Kidney epithelial cell (primary cell): Measurements from ENCODE around the gene CPNE2. TPM values are rescaled to one million over a fixed set of nuclear protein-coding genes. Genes with fewer than 3 reads are reported as not detected.
"Not testable (repeated sequence)": the region's sequence is repeated elsewhere in the genome, so short reads cannot be mapped to it uniquely, and the experiment has no call there.

Experiments
- DNase-seq: peaks from one replicate; pipeline ENCODE4 v3.0.0-alpha.2; 2010; ENCODE audit warnings: low read depth
- H3K27me3 ChIP-seq: 2 replicates; pipeline ENCODE4 v1.6.0; 2011; ENCODE audit warnings: low read length; ENCODE audit not compliant: control insufficient read depth, insufficient read depth
- H3K36me3 ChIP-seq: 2 replicates; pipeline ENCODE4 v1.5.1; 2011; ENCODE audit warnings: low read length; ENCODE audit not compliant: control insufficient read depth, insufficient read depth
- H3K4me3 ChIP-seq: 2 replicates; pipeline ENCODE4 v1.5.1; 2011; ENCODE audit warnings: low read depth, mild to moderate bottlenecking, control low read depth, low read length
- CTCF ChIP-seq: IDR thresholded peaks from 2 replicates; pipeline ENCODE4 v1.5.1; 2011; ENCODE audit warnings: mild to moderate bottlenecking, moderate library complexity, low read length, control low read depth, inconsistent platforms; ENCODE audit not compliant: insufficient read depth, poor library complexity, severe bottlenecking
- total RNA-seq: library from RNA; depleted of rRNA; stranded (reverse); fragments of >200 nt; gene quantifications from 2 replicates; pipeline ENCODE4 v1.2.3, GENCODE V29; 2015

Gene CPNE2
- total RNA-seq, 1 donor from 2014 or later: 24.3 TPM

DNA sequence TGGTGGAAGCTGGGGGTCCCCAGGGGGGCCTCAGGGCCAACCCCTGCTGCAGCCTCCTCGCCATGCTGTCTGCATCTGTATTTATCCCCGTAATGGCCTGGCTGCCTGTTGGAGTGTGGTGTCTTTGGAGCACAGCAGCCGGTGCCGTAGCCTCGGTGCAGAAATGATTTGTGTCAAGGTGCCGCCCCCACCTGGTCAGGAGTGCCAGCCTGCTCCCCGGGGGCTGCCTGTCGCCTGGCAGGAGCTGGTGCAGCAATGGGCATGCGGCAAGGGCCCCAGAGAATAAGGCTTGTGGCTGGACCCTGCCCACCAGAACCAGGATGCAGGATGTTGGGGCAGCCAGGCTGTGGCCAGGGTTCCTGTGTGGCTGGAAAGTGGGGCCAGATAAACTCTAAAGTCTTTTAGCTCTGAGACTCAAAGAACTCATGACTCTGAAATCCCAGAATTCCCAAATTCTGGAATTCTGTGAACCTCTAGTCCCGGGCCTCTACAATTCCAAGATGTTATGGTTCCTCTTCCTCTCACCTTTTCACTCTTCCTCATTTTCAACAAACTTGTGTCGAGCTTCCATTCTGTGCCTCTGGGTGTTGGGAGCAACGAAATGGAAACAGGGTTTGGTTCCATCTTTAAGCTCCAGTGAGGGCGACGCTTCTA, 5.9 kb downstream of the CPNE2 start:
- Histone ChIP-seq H3K27me3 (no peaks in the 10 kb centered on the region), H3K36me3 (no peaks in the 10 kb centered on the region), H3K4me3 (no peak overlapping the region)
- DNase-seq: no peak
- no peak for TF ChIP-seq CTCF

GRCh38 chr16:57099965-57100364, 7.6 kb downstream of the CPNE2 start:
- H3K36me3 ChIP-seq, DNase-seq, H3K27me3 ChIP-seq, H3K4me3 ChIP-seq: not testable (repeated sequence)

DNA sequence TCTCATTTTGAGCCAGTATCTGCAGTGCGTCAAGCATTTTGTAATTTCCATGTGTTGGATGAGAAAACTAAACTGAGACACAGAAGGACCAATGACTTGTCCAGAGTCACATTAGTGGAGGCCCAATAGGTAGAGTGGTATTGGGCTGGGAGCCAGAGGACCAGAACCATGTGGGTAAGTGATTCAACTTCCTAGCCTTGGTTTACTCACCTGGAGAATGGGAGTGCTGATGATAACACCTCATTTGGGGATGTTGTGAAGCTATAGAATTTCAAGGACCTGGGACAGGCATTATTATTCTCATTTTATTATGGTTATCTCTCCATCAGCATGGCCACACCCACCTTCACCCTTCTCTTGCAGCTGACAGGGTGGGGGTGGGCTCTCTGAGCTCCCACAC, 8.1 kb downstream of the CPNE2 start:
- H3K36me3 ChIP-seq: no peaks in the 10 kb centered on the region
- no peak for DNase-seq
- H3K27me3 ChIP-seq: no peaks in the 10 kb centered on the region
- TF ChIP-seq CTCF: no peak
- H3K4me3 ChIP-seq: no peak overlapping the region

- Histone ChIP-seq H3K36me3 (no peaks in the 10 kb centered on the region), H3K27me3 (no peaks in the 10 kb centered on the region), H3K4me3 (no peak overlapping the region)
- no peak for TF ChIP-seq CTCF
- DNase-seq: no peak
Observed at GRCh38 chr16:57102888-57103851, 10.8 kb downstream of the CPNE2 start.

DNA sequence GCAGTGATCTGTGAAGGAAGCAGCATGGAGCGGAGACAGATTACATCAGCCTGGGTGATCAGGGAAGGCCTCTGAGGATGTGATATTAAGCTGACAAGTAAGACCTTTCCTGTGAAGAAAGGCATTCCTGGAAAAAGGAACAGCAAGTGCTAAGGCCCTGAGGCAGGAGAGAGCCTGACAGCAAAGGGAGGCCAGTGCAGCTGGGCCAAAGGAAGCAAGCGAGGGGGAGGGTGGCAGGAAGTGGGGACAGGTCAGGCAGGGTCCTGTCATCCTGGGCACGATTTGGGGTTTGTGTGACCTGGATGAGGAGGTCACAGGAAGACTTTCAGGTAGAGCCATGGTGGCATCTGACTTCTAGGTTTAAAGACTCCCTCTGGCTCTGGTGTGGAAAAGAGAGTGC, 12.3 kb downstream of the CPNE2 start:
- Histone ChIP-seq H3K36me3 (no peaks in the 10 kb centered on the region), H3K4me3 (no peak overlapping the region), H3K27me3 (no peaks in the 10 kb centered on the region)
- no peak for TF ChIP-seq CTCF
- DNase-seq: no peak

DNA sequence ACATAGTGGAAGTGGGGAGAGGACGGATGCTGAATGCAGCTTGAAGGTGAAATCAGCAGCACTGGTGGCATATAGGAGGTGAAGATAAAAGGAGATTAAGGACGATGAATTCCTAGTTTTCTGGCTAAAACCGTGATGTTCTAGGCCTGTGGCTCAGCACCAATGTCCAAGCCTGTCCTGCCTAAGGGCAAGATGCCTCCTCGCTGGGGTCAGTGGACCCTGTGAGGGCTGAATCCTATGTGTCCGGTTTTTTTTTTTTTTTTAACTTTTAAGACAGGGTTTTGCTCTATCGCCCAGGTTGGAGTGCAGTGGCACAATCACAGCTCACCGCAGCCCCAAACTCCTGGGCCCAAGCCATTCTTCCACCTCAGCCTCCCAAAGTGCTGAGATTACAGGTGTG, 12.8 kb downstream of the CPNE2 start:
- no peak overlapping the region for H3K4me3 ChIP-seq
- H3K27me3 ChIP-seq: no peaks in the 10 kb centered on the region
- TF ChIP-seq CTCF: no peak
- no peak for DNase-seq
- no peaks in the 10 kb centered on the region for H3K36me3 ChIP-seq
